Panc1 (cell line): ENCODE results near the gene ROBO2.

Source experiments
- POLR2AphosphoS5 ChIP-seq: IDR thresholded peaks from 2 replicates; pipeline ENCODE4 v1.6.1; 2012; ENCODE audit warnings: mild to moderate bottlenecking, low read depth, low read length, moderate library complexity
- TCF7L2 ChIP-seq: IDR thresholded peaks from 2 replicates; pipeline ENCODE4 v1.6.1; 2011; ENCODE audit warnings: mild to moderate bottlenecking, low read depth, low read length, inconsistent platforms
- TF ChIP-seq, protein P1 (sequence below): fragments of 450-650 bp; IDR thresholded peaks from 2 replicates; pipeline ENCODE4 v1.5.1; 2017; ENCODE audit warnings: mild to moderate bottlenecking

DNA sequence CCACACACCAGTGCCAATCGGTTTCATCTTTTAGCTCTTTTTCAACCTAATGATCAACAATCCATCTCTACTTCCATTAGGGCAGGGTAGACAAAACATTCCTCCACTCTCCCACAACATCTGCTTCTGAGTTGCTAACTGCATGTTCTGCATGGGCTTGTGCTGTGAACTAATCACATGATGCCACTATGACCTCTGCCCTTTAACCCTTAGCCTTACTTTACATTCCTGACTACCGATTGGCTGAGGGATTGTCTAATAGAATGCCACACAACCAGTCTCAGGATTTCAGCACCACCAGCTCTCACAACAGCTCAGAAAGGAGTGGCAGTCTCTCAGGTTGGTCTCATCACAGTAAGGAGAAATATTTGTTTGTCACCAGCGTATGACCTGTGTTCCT, 562.8 kb downstream of the ROBO2 start:
- TF ChIP-seq, protein P1, sequence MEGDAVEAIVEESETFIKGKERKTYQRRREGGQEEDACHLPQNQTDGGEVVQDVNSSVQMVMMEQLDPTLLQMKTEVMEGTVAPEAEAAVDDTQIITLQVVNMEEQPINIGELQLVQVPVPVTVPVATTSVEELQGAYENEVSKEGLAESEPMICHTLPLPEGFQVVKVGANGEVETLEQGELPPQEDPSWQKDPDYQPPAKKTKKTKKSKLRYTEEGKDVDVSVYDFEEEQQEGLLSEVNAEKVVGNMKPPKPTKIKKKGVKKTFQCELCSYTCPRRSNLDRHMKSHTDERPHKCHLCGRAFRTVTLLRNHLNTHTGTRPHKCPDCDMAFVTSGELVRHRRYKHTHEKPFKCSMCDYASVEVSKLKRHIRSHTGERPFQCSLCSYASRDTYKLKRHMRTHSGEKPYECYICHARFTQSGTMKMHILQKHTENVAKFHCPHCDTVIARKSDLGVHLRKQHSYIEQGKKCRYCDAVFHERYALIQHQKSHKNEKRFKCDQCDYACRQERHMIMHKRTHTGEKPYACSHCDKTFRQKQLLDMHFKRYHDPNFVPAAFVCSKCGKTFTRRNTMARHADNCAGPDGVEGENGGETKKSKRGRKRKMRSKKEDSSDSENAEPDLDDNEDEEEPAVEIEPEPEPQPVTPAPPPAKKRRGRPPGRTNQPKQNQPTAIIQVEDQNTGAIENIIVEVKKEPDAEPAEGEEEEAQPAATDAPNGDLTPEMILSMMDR = no peak
- TF ChIP-seq POLR2AphosphoS5 (no peak), TCF7L2 (no peak)
